ENCODE results near the gene BCAT1. TPM values are rescaled to one million over a fixed set of nuclear protein-coding genes. Genes with fewer than 3 reads are reported as not detected.

The BCAT1 gene
- total and polyA plus RNA-seq, 9 of the 15 experiments (the other 6 are each of a cell fraction or from before 2014, with no cell fraction given), result 38.5 to 157 (median 66.8) TPM

DNA sequence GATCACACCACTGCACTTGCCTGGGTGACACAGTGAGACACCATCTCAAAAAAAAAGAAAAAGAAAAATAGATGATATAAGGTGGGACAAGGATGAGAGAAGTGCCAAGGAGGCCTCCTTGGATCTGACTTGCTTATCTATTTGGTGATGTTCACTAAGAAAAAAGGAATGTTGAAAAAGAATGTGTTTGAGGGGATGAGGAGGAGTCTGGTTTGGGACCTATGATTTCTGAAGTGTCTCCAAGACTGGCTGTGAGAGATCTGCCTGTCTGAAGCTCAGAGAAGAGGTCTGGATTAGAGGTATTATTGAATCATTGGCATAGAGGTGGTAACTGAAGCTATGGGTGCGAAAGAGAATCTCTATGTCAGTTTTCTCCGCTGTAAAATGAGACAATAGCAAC lies 42.8 kb downstream of the BCAT1 start:
- H3K79me2 ChIP-seq (ENCODE audit: control insufficient read depth, insufficient read depth, low read length), result peaks cover 89% of the 10 kb centered on the region
- peaks cover 10% of the 10 kb centered on the region for H3K9me3 ChIP-seq (replicated peaks; ENCODE audit: control insufficient read depth, insufficient read depth, low read depth, low read length)
- ChIA-PET POLR2A (interaction anchor here (0.6 to 1.1 kb wide), 2 partner anchors 14 to 290 kb away, joined by 3 read pairs; no protein-coding TSS in a partner anchor), CTCF (ENCODE audit: low intra/inter-chr PET ratio) (no interaction called here)
- no peak for ATAC-seq
- no peaks in the 10 kb centered on the region for H3K27me3 ChIP-seq (ENCODE audit: control insufficient read depth in 2 of 2, insufficient read depth in 2 of 2, low read length in 2 of 2)
- H3K4me1 ChIP-seq (replicated peaks in 1 of 2; ENCODE audit: control insufficient read depth in 2 of 2, insufficient read depth in 2 of 2, low read length in 2 of 2), result peaks cover under 1 to 2% of the 10 kb centered on the region in 2 experiments; a peak in 4 of 5 replicates
- no peak overlapping the region for H3K27ac ChIP-seq (ENCODE audit: extremely low read depth, low read depth, low read length)
- peaks cover 1% of the 10 kb centered on the region for H3K9me1 ChIP-seq (ENCODE audit: control insufficient read depth, insufficient read depth, low read length)
- intact Hi-C loops (cut with micrococcal nuclease), result no loop called here
- H3K4me2 ChIP-seq (ENCODE audit: insufficient read depth, low read length), result no peak overlapping the region
- H4K20me1 ChIP-seq (replicated peaks; ENCODE audit: control insufficient read depth, insufficient read depth, low read length), result peaks cover 1% of the 10 kb centered on the region
- H3K4me3 ChIP-seq, result no peak overlapping the region
- TF ChIP-seq, protein P1, sequence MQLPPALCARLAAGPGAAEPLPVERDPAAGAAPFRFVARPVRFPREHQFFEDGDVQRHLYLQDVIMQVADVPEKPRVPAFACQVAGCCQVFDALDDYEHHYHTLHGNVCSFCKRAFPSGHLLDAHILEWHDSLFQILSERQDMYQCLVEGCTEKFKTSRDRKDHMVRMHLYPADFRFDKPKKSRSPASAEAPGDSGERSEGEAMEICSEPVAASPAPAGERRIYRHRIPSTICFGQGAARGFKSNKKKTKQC (CRISPR knock-in tag; IDR thresholded peaks at IDR 0.05), result no peak
- TF ChIP-seq PURB (CRISPR knock-in tag; IDR thresholded peaks at IDR 0.05; ENCODE audit: low read depth) (no peak), ZNF232 (CRISPR knock-in tag; IDR thresholded peaks at IDR 0.05) (no peak), PTTG1 (tag; IDR thresholded peaks at IDR 0.05; ENCODE audit: low read depth) (no peak), L3MBTL2 (IDR thresholded peaks at IDR 0.05) (no peak), ZNF175 (CRISPR knock-in tag; IDR thresholded peaks at IDR 0.05; ENCODE audit: low read depth) (no peak), MBD2 (IDR thresholded peaks at IDR 0.05; ENCODE audit: borderline replicate concordance, low read depth) (no peak), NFIX (CRISPR knock-in tag; IDR thresholded peaks at IDR 0.05; ENCODE audit: low read depth) (no peak), FOXA3 (CRISPR knock-in tag; conservative IDR thresholded peaks at IDR 0.05 in 1 of 2, IDR thresholded peaks at IDR 0.05 in 1 of 2) (no peak), SFPQ (IDR thresholded peaks at IDR 0.05; ENCODE audit: low read depth, low read length) (no peak), SMARCE1 (IDR thresholded peaks at IDR 0.05) (no peak), ZFP1 (CRISPR knock-in tag; IDR thresholded peaks at IDR 0.05) (no peak), ZNF589 (CRISPR knock-in tag; IDR thresholded peaks at IDR 0.05; ENCODE audit: low read depth) (no peak)
- TF ChIP-seq, protein P2, sequence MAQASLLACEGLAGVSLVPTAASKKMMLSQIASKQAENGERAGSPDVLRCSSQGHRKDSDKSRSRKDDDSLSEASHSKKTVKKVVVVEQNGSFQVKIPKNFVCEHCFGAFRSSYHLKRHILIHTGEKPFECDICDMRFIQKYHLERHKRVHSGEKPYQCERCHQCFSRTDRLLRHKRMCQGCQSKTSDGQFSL (CRISPR knock-in tag; IDR thresholded peaks at IDR 0.05), result no peak
- TF ChIP-seq, protein P2 (tag; IDR thresholded peaks at IDR 0.05), result no peak
- BruUV-seq (replicated peaks), result no TSS peak
- no peak overlapping the region for H3K9ac ChIP-seq (ENCODE audit: insufficient read depth in 1 of 2, low read depth in 2 of 2, low read length in 2 of 2)
- DNase-seq (ENCODE audit: extremely low read depth in 1 of 4, low spot score in 3 of 4), result no peak
- no peak overlapping the region for H2AFZ ChIP-seq (ENCODE audit: low read depth, low read length)
- H3K36me3 ChIP-seq (ENCODE audit: control insufficient read depth, insufficient read depth, low read length), result peaks cover 32% of the 10 kb centered on the region; the same call in 2 of the 3 replicates
- in situ Hi-C loops (cut with MboI), result no loop called here
- 90% methylated on average over 2 of the region's 2 CpGs for WGBS (ENCODE audit: insufficient coverage, low coverage, missing lambda C conversion rate)
- no peak for FAIRE-seq
